ENCODE results near the gene BHLHA9.
A peak's percentile ranks its signal among the peaks of the same experiment; 100 is the strongest.
"Not testable (repeated sequence)": the region's sequence is repeated elsewhere in the genome, so short reads cannot be mapped to it uniquely, and the experiment has no call there.

BHLHA9 gene

DNA sequence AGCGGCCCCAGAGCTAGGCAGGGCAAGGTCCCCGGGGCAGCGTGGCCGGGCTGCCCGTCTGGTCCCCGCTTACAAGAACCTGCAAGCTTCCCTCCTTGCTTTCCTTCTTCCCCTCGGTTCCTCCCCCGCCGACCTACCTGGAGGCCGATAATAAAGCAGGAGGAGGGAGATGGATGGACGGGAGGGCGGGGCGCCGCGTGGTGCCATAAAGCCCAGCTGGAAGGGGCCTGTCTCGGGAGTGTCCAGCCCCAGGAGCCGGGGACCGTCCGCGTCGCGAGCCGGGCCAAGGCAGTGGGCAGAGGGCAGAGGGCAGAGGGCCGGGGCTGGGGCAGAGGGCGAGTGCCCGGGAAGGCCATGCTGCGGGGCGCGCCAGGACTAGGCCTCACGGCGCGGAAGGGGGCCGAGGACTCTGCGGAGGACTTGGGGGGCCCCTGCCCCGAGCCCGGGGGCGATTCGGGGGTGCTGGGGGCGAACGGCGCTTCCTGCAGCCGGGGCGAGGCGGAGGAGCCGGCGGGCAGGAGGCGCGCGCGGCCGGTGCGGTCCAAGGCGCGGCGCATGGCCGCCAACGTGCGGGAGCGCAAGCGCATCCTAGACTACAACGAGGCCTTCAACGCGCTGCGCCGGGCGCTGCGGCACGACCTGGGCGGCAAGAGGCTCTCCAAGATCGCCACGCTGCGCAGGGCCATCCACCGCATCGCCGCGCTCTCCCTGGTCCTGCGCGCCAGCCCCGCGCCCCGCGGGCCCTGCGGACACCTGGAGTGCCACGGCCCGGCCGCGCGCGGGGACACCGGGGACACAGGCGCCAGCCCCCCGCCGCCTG lies at the start of gene BHLHA9:
Gene BHLHA9 (plus strand): TSS at position 235 of the 820 bp plus-strand sequence. CDS start 120 bp downstream, at position 355.
- DNase-seq (ENCODE audit: low spot score) = no peak

GRCh38 chr17:1221209-1221608 lies 49.0 kb upstream of the BHLHA9 start:
- DNase-seq (ENCODE audit: low spot score) = no peak

DNA sequence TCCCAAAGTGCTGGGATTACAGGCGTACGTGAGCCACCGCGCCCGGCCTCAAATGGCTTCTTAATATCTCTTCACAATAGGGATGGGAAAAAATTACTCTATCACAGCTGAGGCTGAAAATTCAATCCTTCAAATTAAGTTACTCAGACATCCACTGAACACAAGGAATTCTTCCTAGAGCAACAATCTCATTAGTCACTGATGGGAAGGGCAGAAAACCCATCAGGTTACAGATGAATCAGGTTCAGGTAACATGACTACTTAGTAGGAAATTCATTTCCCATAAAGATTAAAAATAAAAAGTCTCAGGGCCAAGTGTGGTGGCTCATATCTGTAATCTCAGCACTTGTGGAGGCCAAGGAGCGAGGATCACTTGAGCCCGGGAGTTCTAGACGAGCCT lies 47.9 kb upstream of the BHLHA9 start:
- no peak for DNase-seq (ENCODE audit: low spot score)

GRCh38 chr17:1223662-1224061 lies 46.6 kb upstream of the BHLHA9 start:
- no peak for DNase-seq (ENCODE audit: low spot score)

DNA sequence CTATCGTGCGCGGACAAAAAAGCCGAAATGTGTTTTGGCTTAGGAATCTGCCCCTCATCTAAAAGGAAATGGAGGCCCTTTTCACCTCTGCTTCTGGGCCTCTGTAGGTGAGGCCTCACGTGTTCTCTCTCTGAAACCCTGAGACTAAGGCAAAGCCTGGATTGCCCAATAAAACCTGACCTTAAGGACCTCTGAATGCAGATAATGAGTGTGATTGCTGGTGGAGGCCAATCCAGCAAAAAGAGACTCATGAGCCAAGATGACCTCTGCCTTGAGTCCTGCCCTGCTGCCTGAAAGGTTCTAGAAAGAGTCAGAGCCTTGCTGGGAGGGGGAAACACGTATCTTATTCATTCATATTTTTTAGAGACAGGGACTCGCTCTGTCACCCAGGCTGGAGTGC lies 45.9 kb upstream of the BHLHA9 start:
- DNase-seq (ENCODE audit: low spot score) = no peak

GRCh38 chr17:1226308-1226707 lies 43.9 kb upstream of the BHLHA9 start:
- no peak for DNase-seq (ENCODE audit: low spot score)

DNA sequence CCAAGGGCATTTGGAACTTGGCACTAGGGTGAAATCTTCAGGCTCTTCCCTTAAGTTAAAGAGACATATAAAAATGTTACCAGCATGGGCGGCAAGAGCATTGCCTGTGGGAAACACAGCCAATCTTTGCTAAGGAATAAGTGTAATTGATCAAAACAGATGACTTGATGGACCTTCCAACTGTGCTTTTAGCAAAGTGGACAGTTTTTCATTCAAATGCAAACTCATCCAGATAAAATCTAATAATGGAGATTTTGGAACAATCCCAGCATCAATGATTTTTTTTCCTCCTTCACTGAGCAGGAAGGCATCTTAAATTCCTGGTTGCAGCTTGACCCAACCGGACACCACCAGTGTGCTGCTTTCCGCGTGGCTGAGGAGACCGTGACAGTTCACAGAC lies 42.9 kb upstream of the BHLHA9 start:
- DNase-seq (ENCODE audit: low spot score) = no peak

DNA sequence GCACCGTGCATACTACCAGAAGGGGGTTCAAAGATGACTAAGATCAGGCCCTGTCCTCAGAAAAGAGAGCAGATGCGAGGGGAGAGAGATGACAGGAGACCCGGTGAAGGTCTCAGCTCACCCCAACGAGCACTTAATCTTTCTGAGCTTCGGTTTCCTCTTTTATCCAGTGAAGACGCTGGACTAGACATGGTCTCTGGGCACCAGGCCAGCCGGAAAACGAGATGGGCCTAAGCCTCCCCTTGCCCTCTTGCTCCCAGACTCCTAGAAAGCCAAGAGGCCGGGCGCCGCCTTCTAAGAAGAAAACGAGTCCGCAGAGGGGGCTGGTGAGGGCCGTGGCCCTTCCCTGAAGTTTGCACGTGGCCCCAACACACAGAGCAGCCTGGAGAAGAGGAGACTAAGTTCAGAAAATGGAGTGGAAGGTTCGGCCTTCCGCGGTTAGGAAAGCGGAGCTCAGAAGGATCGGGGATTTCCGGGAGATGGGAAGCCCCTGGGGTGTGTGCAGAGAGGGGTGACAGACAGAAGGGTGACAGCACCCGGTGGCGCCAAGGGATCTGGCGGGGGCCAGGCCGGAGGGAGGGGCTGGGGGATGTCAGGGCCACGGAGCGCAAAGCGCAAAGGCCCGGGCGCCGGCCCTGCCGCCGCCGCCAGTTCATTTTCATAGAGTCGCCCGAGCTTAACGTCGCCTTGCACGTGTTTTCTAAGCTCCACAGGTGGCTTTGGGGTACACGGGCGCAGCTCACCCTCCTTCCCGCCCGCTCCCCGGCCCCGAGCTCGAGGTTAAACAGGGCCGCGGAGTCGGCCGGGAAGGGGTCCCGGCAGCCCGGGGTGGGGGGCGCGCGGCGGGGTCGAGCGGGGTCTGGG lies 42.1 kb upstream of the BHLHA9 start:
- peak; percentile 65 for DNase-seq (ENCODE audit: low spot score)

GRCh38 chr17:1228781-1229348 lies 41.4 kb upstream of the BHLHA9 start:
- DNase-seq (ENCODE audit: low spot score) = peak; percentile 63

DNA sequence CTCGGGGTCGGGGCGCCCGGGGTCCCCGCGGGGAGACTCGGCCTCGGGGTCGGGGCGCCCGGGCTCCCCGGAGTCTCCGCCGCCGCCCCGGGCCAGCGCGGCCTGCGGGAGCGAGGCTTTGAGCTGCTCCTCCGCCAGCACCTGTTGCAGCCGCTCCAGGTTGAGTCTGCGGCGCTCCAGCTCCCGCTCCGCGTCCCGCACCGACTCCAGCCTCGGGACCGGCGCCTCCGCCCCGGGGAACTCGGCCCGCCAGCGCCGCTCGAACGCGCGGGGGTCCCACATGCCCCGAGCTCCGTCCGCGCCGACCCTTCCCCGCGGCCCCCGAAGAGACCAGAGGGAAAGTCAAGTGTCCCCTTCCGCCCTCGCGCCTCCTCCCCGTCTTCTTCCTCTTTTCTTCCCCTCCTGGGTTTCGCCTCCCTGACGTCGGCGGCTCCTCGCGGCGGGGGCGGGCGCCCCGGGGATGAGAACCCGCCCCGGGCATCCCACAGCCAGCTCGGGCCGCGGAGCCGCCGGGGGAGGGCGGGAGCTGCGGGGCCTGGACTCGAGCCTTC lies 40.8 kb upstream of the BHLHA9 start:
- peak; percentile 68 for DNase-seq (ENCODE audit: low spot score)

GRCh38 chr17:1229900-1230501 lies 40.2 kb upstream of the BHLHA9 start:
- no peak for DNase-seq (ENCODE audit: low spot score)

DNA sequence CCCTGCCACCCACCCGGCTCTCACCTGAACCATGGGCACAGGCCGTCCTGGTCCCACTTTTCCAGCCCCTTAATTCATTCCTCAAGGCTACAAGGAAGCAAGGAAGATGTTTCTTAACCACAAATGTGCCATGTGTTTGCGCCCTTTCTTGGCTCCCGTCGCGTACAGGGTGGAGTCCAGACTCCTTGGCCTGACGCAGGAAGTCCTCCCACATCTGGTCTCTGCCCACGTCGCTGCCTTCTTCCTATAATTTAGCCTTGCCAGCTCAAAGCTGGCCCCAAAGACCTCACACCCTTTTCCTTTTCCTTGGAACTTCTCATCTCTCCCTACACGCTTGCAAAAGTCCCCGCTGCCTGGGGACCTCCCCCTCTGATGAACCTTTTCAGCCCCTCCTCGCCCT lies 38.8 kb upstream of the BHLHA9 start:
- no peak for DNase-seq (ENCODE audit: low spot score)

DNA sequence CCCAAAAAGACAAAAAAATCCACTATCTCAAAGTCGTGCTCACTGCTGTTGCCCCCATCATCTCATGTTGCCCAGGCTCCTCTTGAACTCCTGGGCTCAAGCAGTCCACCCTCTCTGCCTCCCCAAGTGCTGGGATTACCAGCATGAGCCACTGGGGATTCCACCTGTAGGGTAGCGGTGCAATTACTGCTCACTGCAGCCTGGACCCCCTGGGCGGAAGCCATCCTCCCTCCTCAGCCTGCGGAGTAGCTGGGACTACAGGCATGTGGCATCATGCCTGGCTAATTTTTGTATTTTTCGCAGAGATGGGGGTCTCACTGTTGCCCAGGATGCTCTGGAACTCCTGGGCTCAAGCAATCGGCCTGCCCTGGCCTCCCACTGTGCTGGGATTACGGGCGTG lies 37.9 kb upstream of the BHLHA9 start:
- DNase-seq (ENCODE audit: low spot score) = no peak

GRCh38 chr17:1232786-1233185 lies 37.5 kb upstream of the BHLHA9 start:
- no peak for DNase-seq (ENCODE audit: low spot score)

DNA sequence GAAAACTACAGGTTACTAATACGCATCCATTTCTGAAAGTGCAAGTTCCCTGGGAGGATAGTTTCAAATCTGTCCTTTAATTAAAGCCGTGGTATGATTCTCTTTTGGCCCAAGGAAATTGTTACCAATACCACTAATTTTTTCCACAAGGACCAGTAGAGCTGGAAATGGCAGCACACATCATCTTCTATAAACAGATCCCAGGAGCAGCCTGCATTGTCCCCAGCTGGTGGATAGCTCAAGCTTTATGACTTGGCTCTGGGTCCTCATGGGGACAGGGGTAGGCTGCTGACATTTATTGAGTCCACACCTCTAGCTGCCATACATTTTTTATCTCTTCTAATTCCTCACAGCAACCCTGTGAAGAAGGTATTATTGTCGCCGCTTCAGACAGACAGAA lies 35.8 kb upstream of the BHLHA9 start:
- no peak for DNase-seq (ENCODE audit: low spot score)

DNA sequence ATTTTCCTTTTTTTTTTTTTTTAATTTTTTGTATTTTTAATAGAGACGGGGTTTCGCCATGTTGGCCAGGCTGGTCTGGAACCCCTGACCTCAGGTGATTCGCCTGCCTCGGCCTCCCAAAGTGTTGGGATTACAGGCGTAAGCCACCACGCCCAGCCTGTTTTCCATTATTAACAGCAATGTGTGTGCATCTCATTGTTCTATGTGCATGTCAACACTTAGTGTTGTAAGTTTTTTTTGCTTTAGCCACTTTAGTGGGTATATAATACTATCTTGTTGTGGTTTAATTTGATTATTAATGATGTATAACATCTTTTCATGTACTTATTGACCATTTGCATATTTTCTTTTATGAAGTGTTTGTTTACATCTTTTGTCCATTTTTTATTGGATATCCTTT lies 32.8 kb upstream of the BHLHA9 start:
- DNase-seq (ENCODE audit: low spot score) = no peak

DNA sequence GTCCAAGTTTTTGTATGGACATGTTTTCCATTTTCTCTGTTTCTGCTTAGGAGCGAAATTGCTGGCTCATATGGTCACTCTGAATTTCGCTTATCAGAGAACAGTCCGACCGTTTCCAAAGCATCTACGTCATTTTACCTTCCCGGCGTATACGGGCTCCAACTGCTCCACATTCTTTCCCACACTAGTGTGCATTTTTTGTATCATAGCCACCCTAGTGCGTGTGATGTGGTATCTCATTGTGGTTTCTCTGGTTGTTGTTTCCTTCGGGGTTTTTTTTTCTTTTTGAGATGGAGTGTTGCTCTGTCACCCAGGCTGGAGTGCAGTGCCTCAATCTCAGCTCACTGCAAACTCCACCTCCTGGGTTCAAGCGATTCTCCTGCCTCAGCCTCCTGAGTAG lies 31.0 kb upstream of the BHLHA9 start:
- DNase-seq (ENCODE audit: low spot score) = no peak

GRCh38 chr17:1240426-1240825 lies 29.8 kb upstream of the BHLHA9 start:
- DNase-seq (ENCODE audit: low spot score) = not testable (repeated sequence)

DNA sequence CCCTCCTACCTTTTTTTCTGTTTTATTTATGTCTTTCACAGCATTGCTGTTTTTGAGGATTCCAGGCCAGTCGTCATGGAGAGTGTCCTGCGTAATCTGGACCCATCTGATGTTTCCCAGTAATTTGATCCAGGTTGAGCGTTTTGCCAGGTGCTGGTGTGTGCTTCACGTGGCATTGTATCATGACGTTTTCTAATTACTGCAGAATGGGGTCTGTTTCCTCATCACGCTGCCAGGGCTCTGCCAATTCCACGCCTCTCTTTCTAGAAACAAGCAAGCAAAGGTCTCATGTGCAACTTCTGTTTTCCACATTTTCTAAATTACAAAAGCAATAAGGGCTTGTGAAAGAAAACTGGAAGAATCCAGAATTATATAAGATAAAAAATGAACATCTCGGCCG lies 28.3 kb upstream of the BHLHA9 start:
- DNase-seq (ENCODE audit: low spot score) = no peak

GRCh38 chr17:1244606-1245012 lies 25.6 kb upstream of the BHLHA9 start:
- no peak for DNase-seq (ENCODE audit: low spot score)

DNA sequence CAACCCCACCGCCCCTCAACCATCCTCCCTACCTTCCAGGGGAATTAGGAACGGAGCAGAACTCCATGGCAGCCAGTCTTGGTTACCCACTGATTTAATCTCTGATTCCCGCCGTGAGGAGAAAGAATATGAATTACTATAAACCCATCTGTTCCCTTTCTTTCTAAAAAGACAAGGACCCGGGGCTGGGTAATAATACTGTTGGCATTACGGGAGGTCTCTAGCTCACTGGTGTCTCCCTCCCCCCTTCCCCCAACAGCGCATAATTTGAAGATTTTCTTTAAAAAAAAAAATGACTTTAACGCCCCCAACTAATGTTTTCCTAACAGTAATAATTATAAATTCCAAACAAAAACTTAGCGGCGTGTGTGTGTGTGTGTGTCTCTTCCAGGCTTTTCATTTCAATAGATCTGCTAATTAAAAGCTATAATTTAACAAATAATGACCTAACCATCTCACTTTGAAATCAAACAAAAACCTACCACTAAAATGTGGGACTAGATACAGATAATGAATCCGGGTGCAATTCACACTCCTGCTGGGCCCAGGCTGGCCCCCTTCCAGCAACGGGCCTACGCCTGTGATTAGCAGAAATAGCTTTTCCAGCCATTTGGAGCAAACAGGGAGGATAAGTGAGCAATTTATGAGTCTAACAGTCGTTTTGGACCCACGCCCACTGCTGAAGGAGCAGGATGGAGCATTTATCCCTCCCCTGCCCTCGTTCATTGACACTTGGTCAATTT lies 18.2 kb upstream of the BHLHA9 start:
- no peak for DNase-seq (ENCODE audit: low spot score)

Data from ecto neural progenitor cell (in vitro differentiated cells).